Measurements from ENCODE around the gene NFATC2IP. TPM values are rescaled to one million over a fixed set of nuclear protein-coding genes. Genes with fewer than 3 reads are reported as not detected.

NFATC2IP gene
- total RNA-seq, 3 donors from 2014 or later, result 23.2 to 38.1 (median 27.9) TPM

DNA sequence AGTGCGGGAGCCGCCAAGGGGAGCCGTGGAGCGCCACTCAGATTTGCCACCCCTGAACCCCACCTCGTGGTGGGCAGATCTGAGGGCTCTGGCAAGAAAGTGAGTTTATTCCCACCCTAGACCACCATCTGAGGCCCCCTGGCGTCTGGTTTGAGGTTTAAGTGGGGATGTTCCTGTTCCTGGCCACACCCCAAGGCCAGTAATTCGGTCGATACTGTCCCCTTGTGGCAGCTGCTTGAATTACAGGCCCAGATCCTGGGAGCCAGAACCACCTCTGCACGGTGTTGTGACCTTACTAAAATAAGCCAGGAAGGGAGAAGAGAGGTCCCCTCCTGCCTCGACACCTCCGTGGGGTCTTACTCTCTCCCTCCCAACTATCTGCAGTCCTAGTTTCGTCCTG, 30.8 kb downstream of the NFATC2IP start:
- Histone ChIP-seq H3K4me1 (no peaks in the 10 kb centered on the region), H3K36me3 (peaks cover 14% of the 10 kb centered on the region), H3K27ac (no peak overlapping the region), H3K9me3 (peaks cover 0 to 2% of the 10 kb centered on the region in 2 donors), H3K4me3 (no peak overlapping the region), H3K27me3 (no peaks in the 10 kb centered on the region)
- intact Hi-C loops (cut with DNase I; ENCODE audit: low total_unique reads), result no loop called here
- TF ChIP-seq, protein P1, sequence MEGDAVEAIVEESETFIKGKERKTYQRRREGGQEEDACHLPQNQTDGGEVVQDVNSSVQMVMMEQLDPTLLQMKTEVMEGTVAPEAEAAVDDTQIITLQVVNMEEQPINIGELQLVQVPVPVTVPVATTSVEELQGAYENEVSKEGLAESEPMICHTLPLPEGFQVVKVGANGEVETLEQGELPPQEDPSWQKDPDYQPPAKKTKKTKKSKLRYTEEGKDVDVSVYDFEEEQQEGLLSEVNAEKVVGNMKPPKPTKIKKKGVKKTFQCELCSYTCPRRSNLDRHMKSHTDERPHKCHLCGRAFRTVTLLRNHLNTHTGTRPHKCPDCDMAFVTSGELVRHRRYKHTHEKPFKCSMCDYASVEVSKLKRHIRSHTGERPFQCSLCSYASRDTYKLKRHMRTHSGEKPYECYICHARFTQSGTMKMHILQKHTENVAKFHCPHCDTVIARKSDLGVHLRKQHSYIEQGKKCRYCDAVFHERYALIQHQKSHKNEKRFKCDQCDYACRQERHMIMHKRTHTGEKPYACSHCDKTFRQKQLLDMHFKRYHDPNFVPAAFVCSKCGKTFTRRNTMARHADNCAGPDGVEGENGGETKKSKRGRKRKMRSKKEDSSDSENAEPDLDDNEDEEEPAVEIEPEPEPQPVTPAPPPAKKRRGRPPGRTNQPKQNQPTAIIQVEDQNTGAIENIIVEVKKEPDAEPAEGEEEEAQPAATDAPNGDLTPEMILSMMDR (IDR thresholded peaks at IDR 0.05), result no peak
- TF ChIP-seq POLR2A (IDR thresholded peaks at IDR 0.05) (no peak), POLR2AphosphoS5 (IDR thresholded peaks at IDR 0.05) (no peak)
- no peak for DNase-seq (ENCODE audit: low spot score in 2 of 2)

DNA sequence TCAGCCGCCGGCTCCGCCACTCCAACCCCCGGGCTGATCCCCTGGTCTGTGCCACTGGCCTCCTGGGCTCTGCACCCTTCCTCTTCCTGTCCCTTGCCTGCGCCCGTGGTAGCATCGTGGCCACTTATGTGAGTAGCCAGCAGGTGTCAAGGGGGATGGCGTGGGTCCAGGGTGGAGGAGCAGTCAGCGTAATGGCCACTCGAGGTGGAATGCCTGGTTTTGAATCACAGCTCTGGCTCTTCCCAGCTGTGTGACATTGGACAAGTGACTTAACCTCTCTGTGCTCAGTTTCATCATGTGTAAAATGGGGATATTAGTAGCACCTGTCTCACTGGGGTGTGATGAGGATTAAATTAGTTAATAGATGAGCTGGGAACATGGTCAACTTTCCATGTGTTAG, 31.7 kb downstream of the NFATC2IP start:
- Histone ChIP-seq H3K9me3 (peaks cover 0 to 7% of the 10 kb centered on the region in 2 donors), H3K4me3 (no peak overlapping the region), H3K36me3 (peaks cover 18% of the 10 kb centered on the region), H3K27me3 (no peaks in the 10 kb centered on the region), H3K4me1 (no peaks in the 10 kb centered on the region), H3K27ac (no peak overlapping the region)
- intact Hi-C loops (cut with DNase I; ENCODE audit: low total_unique reads), result no loop called here
- TF ChIP-seq, protein P1 (IDR thresholded peaks at IDR 0.05), result no peak
- no peak for TF ChIP-seq POLR2A (IDR thresholded peaks at IDR 0.05)
- no peak for TF ChIP-seq POLR2AphosphoS5 (IDR thresholded peaks at IDR 0.05)
- DNase-seq (ENCODE audit: low spot score in 2 of 2), result no peak

DNA sequence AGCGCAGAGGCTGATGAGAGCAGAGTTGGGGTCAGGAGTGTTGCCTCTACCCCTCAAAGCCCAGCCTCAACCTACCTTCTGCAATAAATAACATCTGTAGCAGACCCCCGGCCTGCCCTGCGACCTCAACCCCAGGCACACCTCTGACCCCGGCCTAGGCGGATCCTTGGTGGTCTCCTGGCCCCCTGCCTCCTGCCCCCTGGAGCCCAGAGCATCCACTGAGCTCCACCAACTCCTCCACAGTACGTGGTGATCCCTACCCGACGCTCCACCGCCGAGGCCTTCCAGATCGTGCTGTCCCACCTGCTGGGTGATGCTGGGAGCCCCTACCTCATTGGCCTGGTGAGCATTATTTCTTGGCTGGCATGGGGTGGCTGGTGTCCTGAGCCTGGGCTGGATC, 32.2 kb downstream of the NFATC2IP start:
- peaks cover 18% of the 10 kb centered on the region for H3K36me3 ChIP-seq
- no peaks in the 10 kb centered on the region for H3K27me3 ChIP-seq
- peaks cover 0 to 7% of the 10 kb centered on the region in 2 donors for H3K9me3 ChIP-seq
- TF ChIP-seq, protein P1 (IDR thresholded peaks at IDR 0.05), result no peak
- TF ChIP-seq POLR2A (IDR thresholded peaks at IDR 0.05), result no peak
- TF ChIP-seq POLR2AphosphoS5 (IDR thresholded peaks at IDR 0.05), result no peak
- intact Hi-C loops (cut with DNase I; ENCODE audit: low total_unique reads), result no loop called here
- H3K27ac ChIP-seq, result no peak overlapping the region
- no peak overlapping the region for H3K4me3 ChIP-seq
- no peak for DNase-seq (ENCODE audit: low spot score in 2 of 2)
- H3K4me1 ChIP-seq, result no peaks in the 10 kb centered on the region

DNA sequence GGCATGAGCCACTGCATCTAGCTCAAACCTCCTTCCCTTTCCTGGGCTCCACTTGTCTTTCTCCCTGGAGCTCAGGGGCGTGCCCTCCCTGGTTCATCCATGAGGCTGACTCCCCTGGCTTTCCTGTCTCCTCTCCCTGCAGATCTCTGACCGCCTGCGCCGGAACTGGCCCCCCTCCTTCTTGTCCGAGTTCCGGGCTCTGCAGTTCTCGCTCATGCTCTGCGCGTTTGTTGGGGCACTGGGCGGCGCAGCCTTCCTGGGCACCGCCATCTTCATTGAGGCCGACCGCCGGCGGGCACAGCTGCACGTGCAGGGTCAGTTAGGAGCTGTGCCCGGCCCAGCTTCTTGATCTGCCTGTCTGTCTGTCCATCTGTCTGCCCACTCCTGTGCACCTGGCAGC, 32.9 kb downstream of the NFATC2IP start:
- H3K27ac ChIP-seq, result no peak overlapping the region
- no peak for DNase-seq (ENCODE audit: low spot score in 2 of 2)
- peaks cover 0 to 7% of the 10 kb centered on the region in 2 donors for H3K9me3 ChIP-seq
- no peak overlapping the region for H3K4me3 ChIP-seq
- H3K4me1 ChIP-seq, result no peaks in the 10 kb centered on the region
- H3K36me3 ChIP-seq, result peaks cover 18% of the 10 kb centered on the region
- TF ChIP-seq POLR2AphosphoS5 (IDR thresholded peaks at IDR 0.05) (no peak), POLR2A (IDR thresholded peaks at IDR 0.05) (no peak)
- TF ChIP-seq, protein P1 (IDR thresholded peaks at IDR 0.05), result no peak
- no peaks in the 10 kb centered on the region for H3K27me3 ChIP-seq
- intact Hi-C loops (cut with DNase I; ENCODE audit: low total_unique reads), result no loop called here

DNA sequence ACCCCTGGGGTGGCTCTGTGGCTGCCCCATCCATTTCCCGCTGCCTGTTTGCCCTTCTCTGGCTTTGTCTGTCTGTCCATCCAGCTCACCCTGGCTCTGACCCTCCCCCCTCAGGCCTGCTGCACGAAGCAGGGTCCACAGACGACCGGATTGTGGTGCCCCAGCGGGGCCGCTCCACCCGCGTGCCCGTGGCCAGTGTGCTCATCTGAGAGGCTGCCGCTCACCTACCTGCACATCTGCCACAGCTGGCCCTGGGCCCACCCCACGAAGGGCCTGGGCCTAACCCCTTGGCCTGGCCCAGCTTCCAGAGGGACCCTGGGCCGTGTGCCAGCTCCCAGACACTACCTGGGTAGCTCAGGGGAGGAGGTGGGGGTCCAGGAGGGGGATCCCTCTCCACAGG, 33.4 kb downstream of the NFATC2IP start:
- H3K36me3 ChIP-seq, result peaks cover 18% of the 10 kb centered on the region
- peaks cover 0 to 7% of the 10 kb centered on the region in 2 donors for H3K9me3 ChIP-seq
- no peak for DNase-seq (ENCODE audit: low spot score in 2 of 2)
- no peaks in the 10 kb centered on the region for H3K4me1 ChIP-seq
- no peak overlapping the region for H3K27ac ChIP-seq
- H3K27me3 ChIP-seq, result no peaks in the 10 kb centered on the region
- intact Hi-C loops (cut with DNase I; ENCODE audit: low total_unique reads), result no loop called here
- H3K4me3 ChIP-seq, result no peak overlapping the region
- TF ChIP-seq, protein P1 (IDR thresholded peaks at IDR 0.05), result no peak
- TF ChIP-seq POLR2AphosphoS5 (IDR thresholded peaks at IDR 0.05) (no peak), POLR2A (IDR thresholded peaks at IDR 0.05) (no peak)
